GM12864 (cell line): ENCODE measurements around the gene NUP93.

ENCODE experiments used
- DNase-seq: peaks from one replicate; pipeline ENCODE4 v3.0.0-alpha.2; 2011; ENCODE audit warnings: low read depth
- H3K4me3 ChIP-seq: 2 replicates; pipeline ENCODE4 v1.5.1; 2011; ENCODE audit warnings: mild to moderate bottlenecking, low read depth, low read length, control low read depth
- TF ChIP-seq, protein P1 (sequence below): IDR thresholded peaks from 2 replicates; pipeline ENCODE4 v1.5.1; 2011; ENCODE audit warnings: low read depth, mild to moderate bottlenecking, moderate library complexity, low read length, control low read depth, inconsistent platforms; ENCODE audit errors: missing control alignments

The NUP93 gene

DNA sequence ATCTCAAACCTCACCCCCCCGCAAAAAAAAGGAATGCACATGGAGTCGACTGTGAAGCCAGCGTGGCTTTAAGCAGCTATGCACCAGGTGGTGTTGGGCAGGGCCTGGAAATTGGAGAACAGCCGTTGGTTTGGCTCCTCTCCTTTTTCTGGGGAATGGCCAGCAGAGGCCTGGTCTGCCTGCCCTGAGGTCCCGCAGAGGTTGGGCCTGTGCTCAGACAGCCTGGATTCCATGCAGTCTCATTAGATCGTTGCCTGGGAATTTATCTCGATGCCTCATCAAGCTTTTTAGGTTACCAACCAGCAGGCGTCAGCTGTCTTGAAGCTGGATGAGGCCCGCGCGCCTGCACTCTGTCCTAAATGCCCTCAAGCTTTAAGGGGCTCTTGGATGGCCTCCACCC, 144.9 kb downstream of the NUP93 start:
- no peak for DNase-seq
- TF ChIP-seq, protein P1, sequence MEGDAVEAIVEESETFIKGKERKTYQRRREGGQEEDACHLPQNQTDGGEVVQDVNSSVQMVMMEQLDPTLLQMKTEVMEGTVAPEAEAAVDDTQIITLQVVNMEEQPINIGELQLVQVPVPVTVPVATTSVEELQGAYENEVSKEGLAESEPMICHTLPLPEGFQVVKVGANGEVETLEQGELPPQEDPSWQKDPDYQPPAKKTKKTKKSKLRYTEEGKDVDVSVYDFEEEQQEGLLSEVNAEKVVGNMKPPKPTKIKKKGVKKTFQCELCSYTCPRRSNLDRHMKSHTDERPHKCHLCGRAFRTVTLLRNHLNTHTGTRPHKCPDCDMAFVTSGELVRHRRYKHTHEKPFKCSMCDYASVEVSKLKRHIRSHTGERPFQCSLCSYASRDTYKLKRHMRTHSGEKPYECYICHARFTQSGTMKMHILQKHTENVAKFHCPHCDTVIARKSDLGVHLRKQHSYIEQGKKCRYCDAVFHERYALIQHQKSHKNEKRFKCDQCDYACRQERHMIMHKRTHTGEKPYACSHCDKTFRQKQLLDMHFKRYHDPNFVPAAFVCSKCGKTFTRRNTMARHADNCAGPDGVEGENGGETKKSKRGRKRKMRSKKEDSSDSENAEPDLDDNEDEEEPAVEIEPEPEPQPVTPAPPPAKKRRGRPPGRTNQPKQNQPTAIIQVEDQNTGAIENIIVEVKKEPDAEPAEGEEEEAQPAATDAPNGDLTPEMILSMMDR: no peak
- H3K4me3 ChIP-seq: no peak overlapping the region

DNA sequence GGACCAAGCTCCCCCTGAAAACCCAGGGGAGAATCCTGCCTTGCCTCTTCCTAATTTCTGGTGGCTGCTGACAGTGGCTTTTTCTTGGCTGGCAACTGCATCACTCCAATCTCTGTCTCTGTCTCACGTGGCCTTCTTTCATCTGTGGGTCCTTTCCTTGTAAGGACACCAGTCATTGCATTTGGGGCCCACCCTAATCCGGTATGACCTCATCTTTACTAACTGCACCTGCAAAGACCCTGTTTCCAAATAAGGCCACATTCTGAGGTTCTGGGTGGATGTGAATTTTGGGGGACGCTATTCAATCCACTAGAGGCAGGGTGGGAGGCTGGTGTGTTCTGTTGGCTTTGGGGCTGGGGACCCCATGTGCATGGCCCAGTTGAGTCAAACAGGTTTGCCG, 146.1 kb downstream of the NUP93 start:
- TF ChIP-seq, protein P1: no peak
- no peak for DNase-seq
- H3K4me3 ChIP-seq: no peak overlapping the region

DNA sequence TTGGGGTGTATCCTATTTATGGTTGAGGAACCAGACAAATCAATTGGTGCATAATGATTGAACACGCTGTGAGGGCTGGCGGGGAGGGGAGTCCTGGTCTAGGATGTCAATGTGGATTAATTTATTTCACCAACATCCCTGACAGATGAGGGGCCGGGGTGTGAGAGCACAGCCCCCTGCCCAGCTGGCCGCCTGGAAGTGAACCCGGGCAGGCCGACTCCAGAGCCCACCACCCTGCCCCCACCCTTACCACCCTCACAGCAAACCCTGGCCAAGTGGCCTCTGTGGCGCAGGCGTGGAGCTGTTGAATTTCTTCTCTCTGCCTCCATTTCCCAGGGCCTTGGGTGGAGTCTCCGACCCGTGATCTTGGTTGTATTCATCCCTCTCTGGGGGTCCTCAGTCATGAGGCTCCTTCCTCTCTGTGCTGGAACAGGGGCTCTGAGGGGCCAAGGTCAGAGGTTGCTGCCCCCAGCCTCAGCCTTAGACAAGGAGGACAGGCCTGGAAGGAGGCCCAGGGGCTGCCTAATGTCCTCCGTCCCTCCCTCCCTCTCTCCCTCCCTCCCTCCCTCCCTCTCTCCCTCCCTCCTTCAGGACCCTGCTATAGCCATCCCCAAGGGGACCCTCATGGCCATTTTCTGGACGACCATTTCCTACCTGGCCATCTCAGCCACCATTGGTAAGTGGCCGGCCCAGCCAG, 147.7 kb downstream of the NUP93 start:
- TF ChIP-seq, protein P1: no peak
- DNase-seq: no peak
- H3K4me3 ChIP-seq: no peak overlapping the region

DNA sequence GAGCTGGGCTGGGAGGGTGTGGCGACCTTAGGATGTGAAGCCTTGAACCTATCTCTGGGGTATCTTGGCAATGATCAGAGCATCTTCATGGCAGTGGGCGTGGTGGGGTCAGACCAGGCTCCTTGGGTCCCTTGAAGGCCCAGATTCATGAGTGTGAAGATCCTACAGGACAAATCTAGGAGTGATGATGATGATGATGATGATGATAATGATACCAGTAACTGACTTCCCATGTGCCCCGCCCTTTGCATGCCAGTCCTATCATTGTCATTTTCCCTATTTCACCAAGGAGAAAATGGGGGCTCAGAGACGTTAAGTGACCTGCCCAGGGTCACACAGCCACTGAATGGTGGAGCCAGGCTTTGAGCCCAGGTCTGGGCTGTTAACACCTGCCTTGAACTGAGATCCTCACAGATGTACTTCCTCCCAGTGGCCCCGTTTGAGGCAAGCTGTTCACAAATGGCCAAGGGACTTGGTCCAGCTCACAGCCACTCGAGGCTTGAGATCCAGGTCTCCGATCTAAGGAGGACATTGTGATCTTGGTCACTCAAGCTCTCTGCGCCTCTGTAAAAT, 148.4 kb downstream of the NUP93 start:
- TF ChIP-seq, protein P1: no peak
- no peak overlapping the region for H3K4me3 ChIP-seq
- no peak for DNase-seq

DNA sequence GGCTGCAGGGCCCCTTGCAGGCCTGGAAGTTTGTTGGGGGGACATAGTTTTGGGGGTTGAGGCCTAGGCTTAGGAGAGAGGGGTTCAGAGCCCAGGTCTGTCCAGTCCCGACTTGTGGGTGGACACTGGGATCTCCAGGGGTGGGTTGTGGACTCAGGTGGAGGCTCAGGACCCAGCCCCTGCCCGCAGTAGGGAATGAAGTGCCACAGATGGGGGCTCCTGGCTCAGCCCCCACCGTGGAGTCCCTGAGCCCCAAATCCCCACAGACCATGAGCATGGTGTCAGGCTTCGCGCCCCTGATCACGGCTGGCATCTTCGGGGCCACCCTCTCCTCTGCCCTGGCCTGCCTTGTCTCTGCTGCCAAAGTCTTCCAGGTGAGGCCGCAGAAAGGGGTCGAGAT, 149.3 kb downstream of the NUP93 start:
- TF ChIP-seq, protein P1: no peak
- DNase-seq: no peak
- no peak overlapping the region for H3K4me3 ChIP-seq

DNA sequence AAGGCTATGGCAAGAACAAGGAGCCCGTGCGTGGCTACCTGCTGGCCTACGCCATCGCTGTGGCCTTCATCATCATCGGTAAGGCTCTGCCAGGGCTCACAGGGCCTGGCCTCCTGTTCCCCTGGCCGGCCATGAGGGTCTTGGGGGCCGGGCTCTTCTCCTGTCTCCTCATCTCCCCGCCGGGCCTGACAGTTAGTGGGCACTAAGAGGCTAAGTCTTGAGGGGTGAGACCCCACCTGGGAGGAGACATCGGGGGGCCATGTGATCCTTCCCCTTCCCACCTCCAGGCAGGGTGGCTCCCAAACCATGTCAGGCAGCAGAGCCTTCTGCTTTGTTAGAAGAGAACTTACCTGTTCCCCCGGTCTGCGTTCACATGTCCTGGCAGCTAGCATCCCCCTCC, 150.2 kb downstream of the NUP93 start:
- TF ChIP-seq, protein P1: no peak

DNA sequence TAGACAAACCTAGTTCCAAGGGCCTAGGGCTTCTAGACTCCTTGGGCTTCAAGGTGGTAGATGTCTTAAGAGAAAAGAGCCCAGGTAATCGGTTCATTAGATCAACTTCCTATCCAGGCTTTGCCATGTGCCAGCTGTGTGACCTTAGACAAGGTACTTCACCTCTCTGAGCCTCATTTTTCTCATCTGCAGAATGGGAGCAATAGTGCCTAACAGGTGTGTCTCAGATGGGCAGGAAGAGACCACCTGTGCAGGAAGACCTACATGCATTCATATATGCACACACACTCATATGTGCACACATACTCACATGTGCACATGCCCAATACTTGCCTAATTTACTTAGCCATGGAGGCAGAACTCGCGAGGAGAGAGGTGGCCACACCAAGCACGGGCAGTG, 150.8 kb downstream of the NUP93 start:
- TF ChIP-seq, protein P1: no peak

More for the DNA sequence above, 150.2 kb downstream of the NUP93 start:
- H3K4me3 ChIP-seq: no peak overlapping the region
- DNase-seq: no peak

More for the DNA sequence above, 150.8 kb downstream of the NUP93 start:
- DNase-seq: no peak
- H3K4me3 ChIP-seq: no peak overlapping the region
